ENCODE measurements around the gene PIGR.

Gene PIGR

GRCh38 chr1:206971029-206971655, 24.9 kb upstream of the PIGR start:
- Histone ChIP-seq H3K9me3 (ENCODE audit: insufficient read depth, low read length) (no peaks in the 10 kb centered on the region), H3K4me3 (ENCODE audit: low read length) (peak overlapping the region; percentile 54), H3K9ac (ENCODE audit: low read length) (peak overlapping the region; percentile 70), H2AFZ (ENCODE audit: low read depth, low read length) (no peak overlapping the region), H3K36me3 (replicated peaks; ENCODE audit: low read depth, low read length) (no peaks in the 10 kb centered on the region), H3K79me2 (ENCODE audit: low read length) (no peaks in the 10 kb centered on the region), H3K27me3 (ENCODE audit: low read depth, low read length) (no peaks in the 10 kb centered on the region), H4K20me1 (ENCODE audit: insufficient read depth, low read length) (no peaks in the 10 kb centered on the region), H3K4me2 (ENCODE audit: low read length) (peak overlapping the region; percentile 88), H3K4me1 (ENCODE audit: low read length) (peaks cover 87% of the 10 kb centered on the region), H3K27ac (ENCODE audit: low read length) (peak overlapping the region; percentile 95)
- TF ChIP-seq CTCF (IDR thresholded peaks at IDR 0.05; ENCODE audit: low read depth, low read length), result no peak
- no peak for TF ChIP-seq EZH2phosphoT487 (IDR thresholded peaks at IDR 0.05; ENCODE audit: low read depth)

DNA sequence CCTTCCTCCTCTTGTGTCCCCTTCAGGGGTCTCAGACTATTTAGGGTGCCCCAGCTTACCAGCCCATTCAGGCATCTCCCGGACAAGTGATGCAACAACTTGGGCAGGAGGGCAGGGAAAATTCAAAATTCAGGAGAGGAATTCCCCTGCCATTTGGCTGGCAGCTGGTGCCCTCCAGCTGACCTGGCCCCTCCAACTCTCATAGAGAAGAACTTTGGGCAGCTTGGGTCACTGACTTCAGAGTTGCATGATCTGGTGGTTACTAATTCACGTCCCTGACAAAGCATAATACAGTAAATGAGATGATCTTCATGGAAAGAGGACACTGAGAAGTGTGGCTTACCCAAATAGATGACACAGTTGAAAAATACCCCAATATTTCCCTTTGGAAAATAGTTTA, 24.2 kb upstream of the PIGR start, which contains the start of gene FCAMR:
Gene FCAMR, minus strand, starts transcription at position 15 of the 400 bp plus-strand sequence. CDS start 335 bp downstream, outside the sequence.
- Histone ChIP-seq H2AFZ (ENCODE audit: low read depth, low read length) (no peak within 1 kb of the TSS), H3K27ac (ENCODE audit: low read length) (peak within 1 kb of the TSS; percentile 95), H3K4me1 (ENCODE audit: low read length) (peaks cover 94% of the 10 kb centered on the region), H3K4me3 (ENCODE audit: low read length) (peak within 1 kb of the TSS; percentile 54), H3K9ac (ENCODE audit: low read length) (peak within 1 kb of the TSS; percentile 70), H3K9me3 (ENCODE audit: insufficient read depth, low read length) (no peaks in the 10 kb centered on the region), H3K36me3 (replicated peaks; ENCODE audit: low read depth, low read length) (no peaks in the 10 kb centered on the region), H4K20me1 (ENCODE audit: insufficient read depth, low read length) (no peaks in the 10 kb centered on the region), H3K27me3 (ENCODE audit: low read depth, low read length) (no peaks in the 10 kb centered on the region), H3K4me2 (ENCODE audit: low read length) (peak within 1 kb of the TSS; percentile 88), H3K79me2 (ENCODE audit: low read length) (no peaks in the 10 kb centered on the region)
- TF ChIP-seq CTCF (IDR thresholded peaks at IDR 0.05; ENCODE audit: low read depth, low read length), result no peak

DNA sequence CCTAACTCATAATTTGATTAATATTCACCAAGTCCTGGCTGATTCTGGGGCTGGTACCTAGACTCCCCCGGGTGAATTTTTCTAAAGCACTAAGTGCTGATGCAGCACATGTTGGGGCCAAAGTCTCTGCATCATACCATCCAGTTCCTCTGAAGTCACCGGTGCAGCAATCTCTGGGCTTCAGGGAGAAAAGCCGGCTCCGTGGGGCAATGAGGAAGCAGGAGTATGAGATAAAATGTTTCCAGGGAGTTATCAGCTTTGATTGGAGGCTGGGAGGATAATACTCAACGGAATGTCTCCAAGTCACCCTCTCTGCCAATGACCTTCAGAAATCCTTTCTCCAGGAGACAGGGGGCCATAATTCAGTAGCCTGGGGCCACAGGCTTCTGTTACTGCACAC, 22.8 kb upstream of the PIGR start:
- peaks cover 5% of the 10 kb centered on the region for H3K36me3 ChIP-seq (replicated peaks; ENCODE audit: low read depth, low read length)
- peak overlapping the region; percentile 95 for H3K27ac ChIP-seq (ENCODE audit: low read length)
- no peaks in the 10 kb centered on the region for H3K79me2 ChIP-seq (ENCODE audit: low read length)
- H3K4me3 ChIP-seq (ENCODE audit: low read length), result peak overlapping the region; percentile 54; the same call in 1 of the 2 replicates
- H3K4me2 ChIP-seq (ENCODE audit: low read length), result peak overlapping the region; percentile 88
- H4K20me1 ChIP-seq (ENCODE audit: insufficient read depth, low read length), result no peaks in the 10 kb centered on the region
- H3K4me1 ChIP-seq (ENCODE audit: low read length), result peaks cover 100% of the 10 kb centered on the region
- no peaks in the 10 kb centered on the region for H3K9me3 ChIP-seq (ENCODE audit: insufficient read depth, low read length)
- no peak for TF ChIP-seq EZH2phosphoT487 (IDR thresholded peaks at IDR 0.05; ENCODE audit: low read depth)
- TF ChIP-seq CTCF (IDR thresholded peaks at IDR 0.05; ENCODE audit: low read depth, low read length), result no peak
- no peak overlapping the region for H2AFZ ChIP-seq (ENCODE audit: low read depth, low read length)
- H3K27me3 ChIP-seq (ENCODE audit: low read depth, low read length), result no peaks in the 10 kb centered on the region
- peak overlapping the region; percentile 70 for H3K9ac ChIP-seq (ENCODE audit: low read length)

DNA sequence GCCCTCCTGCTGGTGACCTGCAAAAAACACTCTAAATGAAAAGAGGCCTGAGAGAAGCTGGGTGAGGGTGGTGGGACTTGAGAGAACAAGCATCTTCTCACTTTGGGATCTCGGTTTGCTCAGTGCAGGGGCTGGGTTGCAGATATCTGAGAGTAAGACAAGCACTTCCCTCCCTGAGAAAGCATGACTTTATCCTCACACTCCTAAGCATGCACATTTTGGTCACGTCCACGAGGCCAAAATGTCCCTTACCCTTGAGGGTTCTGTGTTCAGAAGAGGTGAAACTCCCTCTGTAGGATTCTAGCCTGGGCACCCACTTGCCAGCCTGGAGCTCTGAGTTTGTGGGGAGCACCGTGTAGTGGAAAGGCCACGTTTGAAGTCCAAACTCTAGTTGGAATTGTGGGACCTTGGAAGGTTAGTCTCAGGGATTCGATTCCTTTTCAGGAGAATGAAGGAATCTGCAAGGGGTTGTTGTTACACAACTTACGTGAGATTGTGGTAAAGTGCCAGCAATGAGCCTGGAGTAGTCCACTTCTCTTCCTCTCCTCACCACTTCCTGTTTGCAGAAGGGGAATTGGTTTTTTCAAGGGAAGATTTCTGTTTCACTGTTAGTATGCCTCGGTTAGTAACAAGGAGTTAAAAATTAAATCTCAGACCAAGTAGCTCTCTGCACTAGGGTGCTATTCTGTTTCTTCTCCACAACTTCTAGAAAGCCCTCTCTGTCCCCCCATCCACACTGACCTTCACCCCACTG, 21.0 kb upstream of the PIGR start:
- Histone ChIP-seq H3K4me3 (ENCODE audit: low read length) (peak overlapping the region; percentile 54), H3K79me2 (ENCODE audit: low read length) (no peaks in the 10 kb centered on the region), H3K36me3 (replicated peaks; ENCODE audit: low read depth, low read length) (peaks cover 5% of the 10 kb centered on the region), H3K4me2 (ENCODE audit: low read length) (peak overlapping the region; percentile 88), H3K27me3 (ENCODE audit: low read depth, low read length) (no peaks in the 10 kb centered on the region), H4K20me1 (ENCODE audit: insufficient read depth, low read length) (no peaks in the 10 kb centered on the region), H3K4me1 (ENCODE audit: low read length) (peaks cover 93% of the 10 kb centered on the region), H3K9me3 (ENCODE audit: insufficient read depth, low read length) (no peaks in the 10 kb centered on the region), H3K9ac (ENCODE audit: low read length) (peak overlapping the region; percentile 70), H3K27ac (ENCODE audit: low read length) (peak overlapping the region; percentile 95), H2AFZ (ENCODE audit: low read depth, low read length) (no peak overlapping the region)
- TF ChIP-seq EZH2phosphoT487 (IDR thresholded peaks at IDR 0.05; ENCODE audit: low read depth), result no peak
- no peak for TF ChIP-seq CTCF (IDR thresholded peaks at IDR 0.05; ENCODE audit: low read depth, low read length)
